ENCODE measurements around the gene NAA38.
A peak's percentile ranks its signal among the peaks of the same experiment; 100 is the strongest.

NAA38 gene

GRCh38 chr17:7856811-7857712, at the start of gene NAA38:
NAA38 (minus strand) TSS chr17:7857559; CDS start chr17:7857463, 96 bp downstream.
- Histone ChIP-seq H3K4me3 (ENCODE audit: low read length in 2 of 2) (peak within 1 kb of the TSS; percentile 77 to 97), H3K9ac (ENCODE audit: low read length in 2 of 2) (peak within 1 kb of the TSS; percentile 68 to 93), H3K36me3 (ENCODE audit: control insufficient read depth in 2 of 2, insufficient read depth in 2 of 2, low read length in 2 of 2) (peaks cover 13 to 15% of the 10 kb centered on the region in 2 donors), H3K9me3 (ENCODE audit: control insufficient read depth in 2 of 2, low read length in 2 of 2) (no peaks in the 10 kb centered on the region), H3K4me1 (ENCODE audit: control insufficient read depth, insufficient read depth, low read length) (peaks cover 39% of the 10 kb centered on the region), H3K27me3 (ENCODE audit: control insufficient read depth in 1 of 2, insufficient read depth in 2 of 2, low read length in 2 of 2) (no peaks in the 10 kb centered on the region), H3K27ac (ENCODE audit: low read length) (peak within 1 kb of the TSS; percentile 89)

- no peak overlapping the region for H3K4me3 ChIP-seq (ENCODE audit: low read length in 2 of 2)
- no peaks in the 10 kb centered on the region for H3K9me3 ChIP-seq (ENCODE audit: control insufficient read depth in 2 of 2, low read length in 2 of 2)
- H3K4me1 ChIP-seq (ENCODE audit: control insufficient read depth, insufficient read depth, low read length) = no peaks in the 10 kb centered on the region
- H3K9ac ChIP-seq (ENCODE audit: low read length in 2 of 2) = no peak overlapping the region
- H3K27me3 ChIP-seq (ENCODE audit: control insufficient read depth in 1 of 2, insufficient read depth in 2 of 2, low read length in 2 of 2) = no peaks in the 10 kb centered on the region
- peaks cover 70 to 83% of the 10 kb centered on the region in 2 donors for H3K36me3 ChIP-seq (ENCODE audit: control insufficient read depth in 2 of 2, insufficient read depth in 2 of 2, low read length in 2 of 2)
- no peak overlapping the region for H3K27ac ChIP-seq (ENCODE audit: low read length)
Measured at GRCh38 chr17:7903154-7904103, 46.1 kb upstream of the NAA38 start.

- Histone ChIP-seq H3K9me3 (ENCODE audit: control insufficient read depth in 2 of 2, low read length in 2 of 2) (no peaks in the 10 kb centered on the region), H3K27ac (ENCODE audit: low read length) (no peak overlapping the region), H3K4me1 (ENCODE audit: control insufficient read depth, insufficient read depth, low read length) (no peaks in the 10 kb centered on the region), H3K9ac (ENCODE audit: low read length in 2 of 2) (no peak overlapping the region), H3K36me3 (ENCODE audit: control insufficient read depth in 2 of 2, insufficient read depth in 2 of 2, low read length in 2 of 2) (peaks cover 52 to 71% of the 10 kb centered on the region in 2 donors), H3K27me3 (ENCODE audit: control insufficient read depth in 1 of 2, insufficient read depth in 2 of 2, low read length in 2 of 2) (no peaks in the 10 kb centered on the region), H3K4me3 (ENCODE audit: low read length in 2 of 2) (no peak overlapping the region)
Measured at GRCh38 chr17:7897773-7898172, 40.4 kb upstream of the NAA38 start.

- H3K9ac ChIP-seq (ENCODE audit: low read length in 2 of 2) = no peak overlapping the region
- no peaks in the 10 kb centered on the region for H3K27me3 ChIP-seq (ENCODE audit: control insufficient read depth in 1 of 2, insufficient read depth in 2 of 2, low read length in 2 of 2)
- H3K4me1 ChIP-seq (ENCODE audit: control insufficient read depth, insufficient read depth, low read length) = no peaks in the 10 kb centered on the region
- H3K27ac ChIP-seq (ENCODE audit: low read length) = no peak overlapping the region
- no peaks in the 10 kb centered on the region for H3K9me3 ChIP-seq (ENCODE audit: control insufficient read depth in 2 of 2, low read length in 2 of 2)
- peaks cover 49 to 67% of the 10 kb centered on the region in 2 donors for H3K36me3 ChIP-seq (ENCODE audit: control insufficient read depth in 2 of 2, insufficient read depth in 2 of 2, low read length in 2 of 2)
- no peak overlapping the region for H3K4me3 ChIP-seq (ENCODE audit: low read length in 2 of 2)
Measured at GRCh38 chr17:7897090-7897489, 39.7 kb upstream of the NAA38 start.

- no peak overlapping the region for H3K27ac ChIP-seq (ENCODE audit: low read length)
- H3K27me3 ChIP-seq (ENCODE audit: control insufficient read depth in 1 of 2, insufficient read depth in 2 of 2, low read length in 2 of 2) = no peaks in the 10 kb centered on the region
- H3K4me1 ChIP-seq (ENCODE audit: control insufficient read depth, insufficient read depth, low read length) = peaks cover 4% of the 10 kb centered on the region
- peaks cover 45 to 62% of the 10 kb centered on the region in 2 donors for H3K36me3 ChIP-seq (ENCODE audit: control insufficient read depth in 2 of 2, insufficient read depth in 2 of 2, low read length in 2 of 2)
- no peak overlapping the region for H3K4me3 ChIP-seq (ENCODE audit: low read length in 2 of 2)
- no peak overlapping the region for H3K9ac ChIP-seq (ENCODE audit: low read length in 2 of 2)
- H3K9me3 ChIP-seq (ENCODE audit: control insufficient read depth in 2 of 2, low read length in 2 of 2) = no peaks in the 10 kb centered on the region
Measured at GRCh38 chr17:7894866-7895265, 37.5 kb upstream of the NAA38 start.

GRCh38 chr17:7894226-7894625, 36.9 kb upstream of the NAA38 start:
- Histone ChIP-seq H3K27me3 (ENCODE audit: control insufficient read depth in 1 of 2, insufficient read depth in 2 of 2, low read length in 2 of 2) (no peaks in the 10 kb centered on the region), H3K27ac (ENCODE audit: low read length) (no peak overlapping the region), H3K4me1 (ENCODE audit: control insufficient read depth, insufficient read depth, low read length) (peaks cover 10% of the 10 kb centered on the region), H3K4me3 (ENCODE audit: low read length in 2 of 2) (no peak overlapping the region), H3K9ac (ENCODE audit: low read length in 2 of 2) (no peak overlapping the region), H3K9me3 (ENCODE audit: control insufficient read depth in 2 of 2, low read length in 2 of 2) (no peaks in the 10 kb centered on the region), H3K36me3 (ENCODE audit: control insufficient read depth in 2 of 2, insufficient read depth in 2 of 2, low read length in 2 of 2) (peaks cover 38 to 55% of the 10 kb centered on the region in 2 donors)

GRCh38 chr17:7893187-7893880, 36.0 kb upstream of the NAA38 start:
- peaks cover 31 to 47% of the 10 kb centered on the region in 2 donors for H3K36me3 ChIP-seq (ENCODE audit: control insufficient read depth in 2 of 2, insufficient read depth in 2 of 2, low read length in 2 of 2)
- H3K4me1 ChIP-seq (ENCODE audit: control insufficient read depth, insufficient read depth, low read length) = peaks cover 19% of the 10 kb centered on the region
- H3K27me3 ChIP-seq (ENCODE audit: control insufficient read depth in 1 of 2, insufficient read depth in 2 of 2, low read length in 2 of 2) = no peaks in the 10 kb centered on the region
- H3K27ac ChIP-seq (ENCODE audit: low read length) = no peak overlapping the region
- H3K9me3 ChIP-seq (ENCODE audit: control insufficient read depth in 2 of 2, low read length in 2 of 2) = no peaks in the 10 kb centered on the region
- H3K4me3 ChIP-seq (ENCODE audit: low read length in 2 of 2) = no peak overlapping the region
- no peak overlapping the region for H3K9ac ChIP-seq (ENCODE audit: low read length in 2 of 2)

- H3K36me3 ChIP-seq (ENCODE audit: control insufficient read depth in 2 of 2, insufficient read depth in 2 of 2, low read length in 2 of 2) = peaks cover 18% of the 10 kb centered on the region in 2 donors
- H3K27ac ChIP-seq (ENCODE audit: low read length) = peak overlapping the region; percentile 87
- H3K9ac ChIP-seq (ENCODE audit: low read length in 2 of 2) = peak overlapping the region; percentile 51 to 52
- no peaks in the 10 kb centered on the region for H3K9me3 ChIP-seq (ENCODE audit: control insufficient read depth in 2 of 2, low read length in 2 of 2)
- H3K27me3 ChIP-seq (ENCODE audit: control insufficient read depth in 1 of 2, insufficient read depth in 2 of 2, low read length in 2 of 2) = no peaks in the 10 kb centered on the region
- H3K4me3 ChIP-seq (ENCODE audit: low read length in 2 of 2) = peak overlapping the region; percentile 13 to 85
- H3K4me1 ChIP-seq (ENCODE audit: control insufficient read depth, insufficient read depth, low read length) = peaks cover 48% of the 10 kb centered on the region
Measured at GRCh38 chr17:7889166-7889955, 32.0 kb upstream of the NAA38 start.

GRCh38 chr17:7888184-7888920, 31.0 kb upstream of the NAA38 start, which contains the start of gene CHD3:
CHD3 (plus strand) TSS chr17:7888789; CDS start chr17:7889001, 212 bp downstream.
- peaks cover 9 to 10% of the 10 kb centered on the region in 2 donors for H3K36me3 ChIP-seq (ENCODE audit: control insufficient read depth in 2 of 2, insufficient read depth in 2 of 2, low read length in 2 of 2)
- H3K9ac ChIP-seq (ENCODE audit: low read length in 2 of 2) = peak within 1 kb of the TSS; percentile 52 to 64
- H3K9me3 ChIP-seq (ENCODE audit: control insufficient read depth in 2 of 2, low read length in 2 of 2) = no peaks in the 10 kb centered on the region
- peak within 1 kb of the TSS; percentile 47 to 85 for H3K4me3 ChIP-seq (ENCODE audit: low read length in 2 of 2)
- H3K27ac ChIP-seq (ENCODE audit: low read length) = peak within 1 kb of the TSS; percentile 87
- peaks cover 48% of the 10 kb centered on the region for H3K4me1 ChIP-seq (ENCODE audit: control insufficient read depth, insufficient read depth, low read length)
- H3K27me3 ChIP-seq (ENCODE audit: control insufficient read depth in 1 of 2, insufficient read depth in 2 of 2, low read length in 2 of 2) = no peaks in the 10 kb centered on the region

Data from stomach smooth muscle (tissue), 2 donors.